HG03378 (cell line): ENCODE data around the gene PNLIPRP2.

ENCODE experiments used
- ATAC-seq: cut with Tn5 transposase; IDR thresholded peaks from one replicate; pipeline ENCODE4 v1.9.1; 2021; ENCODE audit warnings: mild to moderate bottlenecking, moderate library complexity; ENCODE audit not compliant: unreplicated experiment

PNLIPRP2 gene

DNA sequence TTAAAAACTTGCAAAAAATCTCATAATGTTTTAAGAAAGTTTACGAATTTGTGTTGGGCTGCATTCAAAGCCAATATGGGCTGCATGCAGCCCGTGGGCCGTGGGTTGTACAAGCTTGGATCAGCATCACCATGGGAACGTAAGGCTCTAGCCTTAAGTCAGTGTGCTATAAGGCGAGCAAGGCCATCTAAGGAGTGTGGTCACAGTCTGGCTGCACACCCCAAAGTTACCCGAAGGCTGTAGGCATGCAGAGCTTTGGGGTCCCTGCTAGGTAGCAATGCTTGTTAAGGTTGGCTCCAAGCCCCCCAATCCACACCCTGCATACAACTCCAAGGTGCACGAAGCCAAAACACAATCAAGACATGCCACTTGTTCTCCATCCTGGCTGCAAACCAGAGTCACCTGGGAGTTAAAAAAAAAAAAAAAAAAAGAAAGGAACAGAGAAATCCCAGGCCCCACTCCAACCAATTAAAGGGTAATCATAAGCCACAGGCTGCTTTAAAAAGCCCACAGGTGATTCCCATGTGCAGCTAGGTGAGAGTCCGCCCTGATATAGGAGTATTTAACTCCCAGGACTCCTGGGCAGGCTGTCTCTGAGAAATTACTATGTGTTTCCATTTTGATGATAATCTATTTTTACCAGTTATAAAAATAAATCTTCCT, 8.5 kb upstream of the PNLIPRP2 start:
- ATAC-seq = no peak

DNA sequence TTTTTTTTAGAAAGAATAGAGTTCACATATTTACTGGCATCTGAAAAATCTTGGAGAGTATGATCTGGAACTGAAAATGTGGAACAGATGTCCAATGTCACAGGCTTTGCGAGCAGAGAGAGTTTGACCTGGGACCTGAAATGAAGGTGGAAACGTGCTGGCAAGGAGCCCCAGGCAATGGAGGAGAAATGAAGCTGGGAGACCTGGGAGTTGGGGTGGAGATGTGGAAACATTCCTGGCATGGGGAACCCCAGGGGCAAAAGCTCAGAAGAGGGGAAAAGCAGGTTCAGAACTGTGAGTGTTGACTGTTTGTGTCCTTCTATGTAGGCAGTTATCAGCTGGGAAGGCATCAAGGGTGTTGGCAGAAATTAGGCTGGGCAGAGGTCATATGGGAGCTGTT, 7.3 kb upstream of the PNLIPRP2 start:
- no peak for ATAC-seq

GRCh38 chr10:116614796-116615195, 6.0 kb upstream of the PNLIPRP2 start:
- ATAC-seq = no peak

GRCh38 chr10:116615199-116615776, 5.5 kb upstream of the PNLIPRP2 start:
- no peak for ATAC-seq

DNA sequence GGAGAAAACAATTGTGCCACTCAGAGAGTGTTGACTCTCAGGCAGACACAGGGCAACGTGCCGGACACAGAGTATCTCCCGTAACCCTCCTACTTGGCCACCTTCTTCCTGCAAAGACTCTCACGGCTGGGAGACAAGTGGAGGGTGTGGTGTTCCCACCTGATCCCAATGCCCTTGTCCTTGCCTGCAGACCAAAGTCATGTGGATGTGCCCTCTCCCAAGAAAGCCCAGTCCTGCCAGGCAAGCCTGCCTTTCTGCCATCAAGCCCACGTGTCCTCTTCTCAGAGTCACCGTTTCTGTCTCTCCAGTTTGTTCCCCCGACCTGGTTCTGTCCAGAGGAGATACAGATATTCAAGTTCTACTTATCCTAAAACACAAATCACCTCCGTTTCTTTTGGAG, 723 bp downstream of the PNLIPRP2 start:
- ATAC-seq = no peak

DNA sequence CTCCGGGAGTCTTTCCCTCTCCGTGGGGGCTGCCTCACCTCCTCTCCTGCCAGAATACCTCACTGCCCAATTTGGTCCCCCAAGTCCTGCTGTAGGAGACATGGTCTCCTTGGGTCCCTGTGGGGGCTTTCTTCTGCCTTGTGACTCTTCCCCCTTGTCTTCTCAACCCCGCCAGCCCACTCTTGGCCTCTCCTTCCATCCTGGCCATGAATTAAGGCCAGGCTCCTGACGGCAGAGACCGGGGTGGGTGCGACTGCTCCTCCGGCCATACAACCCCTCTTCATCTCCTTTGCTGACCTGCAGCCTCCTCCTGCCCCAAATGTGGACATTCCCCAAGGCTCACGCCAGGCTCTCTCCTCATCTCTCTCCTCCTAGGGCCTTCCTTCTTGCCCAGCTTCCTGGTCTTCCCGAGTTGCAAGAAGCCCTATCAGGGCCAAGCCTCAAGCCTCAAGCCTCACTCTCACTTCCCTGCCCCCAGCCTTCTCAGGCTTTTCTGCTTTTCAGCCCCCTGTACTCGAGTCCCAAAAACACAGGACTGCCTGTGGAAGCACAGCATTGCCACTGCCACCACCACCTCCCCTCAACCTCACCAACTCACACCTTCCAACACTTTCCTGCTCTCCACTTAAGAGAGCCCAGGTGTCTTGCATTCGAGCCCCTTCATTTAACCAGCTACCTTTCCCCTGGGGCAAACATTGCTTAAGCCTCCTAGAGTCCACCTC, 1.3 kb downstream of the PNLIPRP2 start:
- no peak for ATAC-seq

GRCh38 chr10:116625845-116626244, 5.1 kb downstream of the PNLIPRP2 start:
- ATAC-seq = no peak

DNA sequence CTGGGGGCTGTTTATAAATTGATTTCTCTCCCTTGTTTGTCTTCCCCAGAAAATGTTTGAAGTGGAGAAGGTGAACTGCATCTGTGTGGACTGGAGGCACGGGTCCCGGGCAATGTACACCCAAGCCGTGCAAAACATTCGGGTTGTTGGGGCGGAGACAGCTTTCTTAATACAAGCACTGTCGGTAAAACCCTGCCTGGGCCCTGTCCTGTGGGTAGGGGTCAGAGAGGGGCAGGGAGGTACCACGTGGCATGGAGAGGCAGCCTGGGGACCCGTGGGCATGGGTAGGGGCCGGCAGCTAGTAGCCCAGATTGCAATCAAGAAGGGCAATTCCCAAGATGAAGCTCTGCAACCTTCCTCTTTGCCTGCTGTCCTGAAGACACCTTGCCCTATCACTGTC, 6.1 kb downstream of the PNLIPRP2 start:
- ATAC-seq = no peak

DNA sequence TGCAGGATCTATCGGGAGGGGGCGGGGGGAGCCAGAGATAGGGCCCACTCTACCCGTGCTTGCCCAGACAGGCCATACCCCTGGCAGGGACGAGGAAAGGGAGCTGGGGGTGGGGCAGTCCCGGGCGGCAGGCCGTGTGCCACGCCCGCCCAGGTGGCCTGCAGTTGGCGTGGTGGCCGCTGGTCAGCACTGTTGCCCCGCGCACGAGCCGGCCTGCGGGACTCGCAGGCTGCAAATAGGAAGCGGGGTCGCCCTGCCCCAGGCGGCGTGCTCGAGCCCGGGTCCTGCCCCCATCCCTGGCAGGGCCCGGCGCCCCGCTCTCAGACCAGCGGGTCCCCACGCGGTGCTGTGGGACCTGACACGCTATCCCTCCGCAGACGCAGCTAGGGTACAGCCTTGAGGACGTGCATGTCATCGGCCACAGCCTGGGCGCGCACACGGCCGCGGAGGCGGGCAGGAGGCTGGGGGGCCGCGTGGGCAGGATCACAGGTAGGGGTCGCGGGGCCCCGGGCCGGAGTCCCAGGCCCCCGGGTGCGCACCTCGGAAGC, 6.7 kb downstream of the PNLIPRP2 start:
- no peak for ATAC-seq

- no peak for ATAC-seq
Observed at GRCh38 chr10:116629340-116629739, 8.6 kb downstream of the PNLIPRP2 start.

DNA sequence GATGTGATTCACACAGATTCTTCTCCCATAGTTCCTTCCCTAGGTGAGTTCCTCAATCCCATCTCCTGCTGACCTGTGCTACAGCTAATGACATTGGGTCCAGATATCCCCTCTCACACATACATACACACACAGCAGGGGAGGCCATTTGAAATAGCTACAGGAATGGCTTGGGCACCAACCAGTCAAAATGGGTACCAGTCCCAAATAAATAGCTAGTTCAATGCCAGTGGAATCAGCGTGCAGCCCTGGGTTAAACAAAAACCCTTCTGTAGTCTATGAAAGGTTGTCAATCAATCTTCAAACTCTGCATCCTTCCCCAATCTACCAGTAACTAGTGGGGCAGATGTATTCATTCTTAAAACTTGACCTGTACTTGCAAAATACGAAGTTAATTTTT, 9.3 kb downstream of the PNLIPRP2 start:
- ATAC-seq = no peak

- ATAC-seq = no peak
Observed at GRCh38 chr10:116631871-116632295, 11.1 kb downstream of the PNLIPRP2 start.

DNA sequence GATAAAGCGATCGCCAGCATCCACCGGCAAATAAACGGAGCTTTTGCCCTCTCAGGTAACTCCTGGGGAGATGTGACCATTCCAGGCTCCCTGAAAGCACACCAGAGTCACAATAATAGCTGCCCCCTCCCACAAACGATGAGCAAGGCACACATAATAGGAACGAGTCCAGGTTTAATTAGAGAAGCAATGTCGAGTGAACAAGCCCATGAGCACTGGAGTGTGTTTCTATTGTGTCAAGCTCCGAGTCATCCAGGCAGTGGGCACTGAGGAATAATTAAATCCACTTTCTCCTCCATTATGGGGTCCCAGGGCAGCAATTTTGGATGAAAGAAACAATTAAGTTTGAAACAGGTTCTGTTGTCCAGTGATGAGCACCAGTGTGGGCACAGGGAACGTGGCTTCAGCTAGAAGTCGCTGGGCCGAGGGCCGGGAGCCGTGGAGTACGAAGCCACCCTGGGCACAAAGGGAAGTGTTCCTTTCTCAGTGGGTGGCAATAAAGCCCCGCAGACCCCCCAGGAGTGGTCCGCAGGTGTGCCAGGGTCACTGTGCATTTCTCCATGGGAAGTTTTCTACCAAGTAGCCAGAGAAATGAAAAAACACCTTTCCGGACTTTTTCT, 12.0 kb downstream of the PNLIPRP2 start:
- no peak for ATAC-seq

DNA sequence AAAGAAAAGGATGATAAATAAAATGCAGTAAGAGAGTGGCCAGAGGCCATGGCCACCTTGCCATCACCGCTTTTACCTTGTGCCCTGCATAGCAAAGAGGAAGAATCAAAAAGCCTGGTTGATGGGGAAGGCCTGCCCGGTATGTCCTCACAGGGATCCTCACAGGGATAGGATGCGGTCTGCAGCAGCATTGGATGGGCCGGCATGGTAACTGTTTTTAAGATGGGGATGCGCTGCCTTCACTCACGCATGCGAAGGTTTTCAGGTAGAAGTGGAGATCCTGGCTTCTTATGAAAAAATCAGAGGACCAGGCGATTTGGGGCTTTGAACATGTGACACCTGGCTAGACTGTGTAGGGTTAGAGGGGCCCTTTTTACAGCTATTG, 12.5 kb downstream of the PNLIPRP2 start:
- ATAC-seq = no peak

DNA sequence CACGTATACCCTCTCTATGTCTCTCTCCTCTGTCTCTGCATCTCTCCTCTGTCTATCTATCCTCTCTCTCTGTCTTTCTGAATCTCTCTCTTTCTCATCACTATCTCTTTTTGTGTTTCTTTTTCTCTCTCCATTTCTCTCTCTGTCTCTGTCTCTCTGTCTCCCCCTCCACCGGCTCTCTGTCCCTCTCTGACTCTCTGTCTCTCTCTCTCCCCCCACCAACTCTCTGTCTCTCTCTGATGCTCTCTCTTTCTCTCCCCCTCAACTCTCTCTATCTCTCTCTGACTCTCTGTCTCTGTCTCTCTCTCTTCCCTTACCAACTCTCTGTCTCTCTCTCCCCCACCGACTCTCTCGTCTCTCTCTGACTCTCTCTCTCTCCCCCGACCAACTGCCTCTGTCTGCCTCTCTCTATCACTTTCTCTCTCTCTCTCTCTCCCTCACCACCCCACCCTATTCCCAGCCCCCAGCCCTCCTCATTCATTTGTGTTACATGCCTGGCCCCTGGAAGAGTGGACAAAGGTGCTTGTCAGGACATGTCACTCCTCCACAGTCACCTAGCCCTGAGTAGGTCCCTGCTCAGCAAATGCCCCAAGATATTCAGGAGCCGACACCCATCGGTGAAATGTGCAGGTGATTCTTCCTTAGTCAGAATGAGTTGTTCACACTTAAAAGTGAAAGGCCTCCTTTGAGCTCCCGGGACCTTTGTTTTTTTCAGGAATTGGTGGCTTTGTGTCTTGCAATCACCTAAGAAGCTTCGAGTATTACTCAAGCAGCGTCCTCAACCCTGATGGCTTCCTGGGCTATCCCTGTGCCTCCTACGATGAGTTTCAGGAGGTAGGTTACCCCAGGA, 13.6 kb downstream of the PNLIPRP2 start:
- no peak for ATAC-seq

GRCh38 chr10:116636385-116636784, 15.6 kb downstream of the PNLIPRP2 start:
- ATAC-seq = no peak

DNA sequence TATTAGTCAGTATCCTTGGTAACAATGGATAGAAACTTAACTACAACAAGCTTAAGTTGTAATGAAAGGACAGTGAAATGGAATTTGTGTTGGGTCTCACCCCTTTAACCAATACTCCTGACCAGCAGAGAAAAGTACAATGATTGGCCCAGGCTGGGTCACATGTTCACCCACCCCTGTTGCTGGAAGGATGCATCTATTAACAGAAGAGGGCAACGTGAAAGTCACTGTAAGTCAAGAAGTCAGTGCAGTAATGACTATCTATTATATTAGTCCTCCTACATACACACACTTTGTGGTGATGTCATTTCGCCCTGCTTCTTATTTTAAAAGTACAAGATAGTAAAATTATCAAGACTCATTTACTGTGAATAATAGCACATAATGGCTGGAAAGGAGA, 16.2 kb downstream of the PNLIPRP2 start:
- ATAC-seq = no peak

DNA sequence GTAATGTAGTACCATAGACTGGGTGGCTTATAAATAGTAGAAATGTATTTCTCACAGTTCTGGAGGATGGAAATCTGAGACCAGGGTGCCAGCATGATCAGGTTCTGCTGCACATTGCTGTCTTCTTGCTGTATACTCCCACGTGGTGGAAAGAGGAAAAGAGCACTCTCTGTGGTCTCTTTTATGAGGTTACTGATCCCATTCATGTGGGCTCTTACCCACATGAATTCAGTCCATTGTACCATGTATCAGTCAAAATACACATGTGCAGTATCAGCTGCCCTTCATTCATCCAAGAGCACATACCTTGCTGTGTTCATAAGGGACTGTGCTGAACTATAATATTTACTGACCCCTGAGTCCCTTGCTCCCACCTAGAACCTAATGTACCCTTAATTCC, 17.1 kb downstream of the PNLIPRP2 start:
- no peak for ATAC-seq

GRCh38 chr10:116646502-116646901, 25.7 kb downstream of the PNLIPRP2 start:
- ATAC-seq = no peak

- ATAC-seq = no peak
Observed at GRCh38 chr10:116648903-116649302, 28.1 kb downstream of the PNLIPRP2 start.

GRCh38 chr10:116653885-116654284, 33.1 kb downstream of the PNLIPRP2 start:
- ATAC-seq = no peak
